Testis (tissue), 2 donors: Measurements from ENCODE around the gene RGS7.

Source experiments
- POLR2A ChIP-seq: fragments of 450-650 bp; IDR thresholded peaks from one replicate; pipeline ENCODE4 v1.6.1; 2017; ENCODE audit warnings: antibody characterized with exemption, mild to moderate bottlenecking, moderate library complexity
- TF ChIP-seq, protein P1 (sequence below), 3 experiments: fragments of 450-650 bp in 2 of 3; fragments of 200-600 bp in 1 of 3; sonication (generic) in 1 of 3; IDR thresholded peaks; one replicate each; pipeline ENCODE4 v1.5.1; 2016 to 2019; ENCODE audit warnings: antibody characterized with exemption in 3 of 3, mild to moderate bottlenecking in 2 of 3, moderate library complexity in 1 of 3

DNA sequence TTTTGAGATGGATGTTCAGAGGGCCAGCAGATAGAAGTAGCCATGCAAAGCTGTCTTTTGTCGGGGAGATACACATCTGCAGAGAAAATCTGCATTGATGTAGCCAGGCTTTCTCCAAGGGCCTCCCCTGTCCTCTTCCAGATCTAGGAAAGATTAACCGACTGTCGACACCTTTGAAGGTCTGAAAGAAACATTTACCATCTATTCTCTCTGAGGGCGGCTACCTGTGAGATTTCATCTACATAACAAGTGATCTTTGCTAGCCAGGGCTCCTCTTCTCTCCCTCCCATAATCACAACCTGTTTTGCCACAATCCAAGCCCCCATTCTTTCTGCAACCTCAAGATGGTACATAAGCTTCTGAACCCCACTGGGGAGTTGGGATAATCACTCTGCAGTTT, 193.6 kb downstream of the RGS7 start:
- no peak for TF ChIP-seq POLR2A
- TF ChIP-seq, protein P1, sequence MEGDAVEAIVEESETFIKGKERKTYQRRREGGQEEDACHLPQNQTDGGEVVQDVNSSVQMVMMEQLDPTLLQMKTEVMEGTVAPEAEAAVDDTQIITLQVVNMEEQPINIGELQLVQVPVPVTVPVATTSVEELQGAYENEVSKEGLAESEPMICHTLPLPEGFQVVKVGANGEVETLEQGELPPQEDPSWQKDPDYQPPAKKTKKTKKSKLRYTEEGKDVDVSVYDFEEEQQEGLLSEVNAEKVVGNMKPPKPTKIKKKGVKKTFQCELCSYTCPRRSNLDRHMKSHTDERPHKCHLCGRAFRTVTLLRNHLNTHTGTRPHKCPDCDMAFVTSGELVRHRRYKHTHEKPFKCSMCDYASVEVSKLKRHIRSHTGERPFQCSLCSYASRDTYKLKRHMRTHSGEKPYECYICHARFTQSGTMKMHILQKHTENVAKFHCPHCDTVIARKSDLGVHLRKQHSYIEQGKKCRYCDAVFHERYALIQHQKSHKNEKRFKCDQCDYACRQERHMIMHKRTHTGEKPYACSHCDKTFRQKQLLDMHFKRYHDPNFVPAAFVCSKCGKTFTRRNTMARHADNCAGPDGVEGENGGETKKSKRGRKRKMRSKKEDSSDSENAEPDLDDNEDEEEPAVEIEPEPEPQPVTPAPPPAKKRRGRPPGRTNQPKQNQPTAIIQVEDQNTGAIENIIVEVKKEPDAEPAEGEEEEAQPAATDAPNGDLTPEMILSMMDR (IDR thresholded peaks at IDR 0.05), result no peak
